ENCODE results near the gene COMP. TPM values are rescaled to one million over a fixed set of nuclear protein-coding genes. Genes with fewer than 3 reads are reported as not detected.
A peak's percentile ranks its signal among the peaks of the same experiment; 100 is the strongest.

COMP gene
- total and polyA plus RNA-seq, 10 of the 15 experiments (the other 5 are each of a cell fraction or from before 2014, with no cell fraction given): 0.17 TPM; not detected in 9

GRCh38 chr19:18831524-18832305 is 40.6 kb upstream of the COMP start, which contains the start of gene UPF1 (continued):
- TF ChIP-seq, protein P1, sequence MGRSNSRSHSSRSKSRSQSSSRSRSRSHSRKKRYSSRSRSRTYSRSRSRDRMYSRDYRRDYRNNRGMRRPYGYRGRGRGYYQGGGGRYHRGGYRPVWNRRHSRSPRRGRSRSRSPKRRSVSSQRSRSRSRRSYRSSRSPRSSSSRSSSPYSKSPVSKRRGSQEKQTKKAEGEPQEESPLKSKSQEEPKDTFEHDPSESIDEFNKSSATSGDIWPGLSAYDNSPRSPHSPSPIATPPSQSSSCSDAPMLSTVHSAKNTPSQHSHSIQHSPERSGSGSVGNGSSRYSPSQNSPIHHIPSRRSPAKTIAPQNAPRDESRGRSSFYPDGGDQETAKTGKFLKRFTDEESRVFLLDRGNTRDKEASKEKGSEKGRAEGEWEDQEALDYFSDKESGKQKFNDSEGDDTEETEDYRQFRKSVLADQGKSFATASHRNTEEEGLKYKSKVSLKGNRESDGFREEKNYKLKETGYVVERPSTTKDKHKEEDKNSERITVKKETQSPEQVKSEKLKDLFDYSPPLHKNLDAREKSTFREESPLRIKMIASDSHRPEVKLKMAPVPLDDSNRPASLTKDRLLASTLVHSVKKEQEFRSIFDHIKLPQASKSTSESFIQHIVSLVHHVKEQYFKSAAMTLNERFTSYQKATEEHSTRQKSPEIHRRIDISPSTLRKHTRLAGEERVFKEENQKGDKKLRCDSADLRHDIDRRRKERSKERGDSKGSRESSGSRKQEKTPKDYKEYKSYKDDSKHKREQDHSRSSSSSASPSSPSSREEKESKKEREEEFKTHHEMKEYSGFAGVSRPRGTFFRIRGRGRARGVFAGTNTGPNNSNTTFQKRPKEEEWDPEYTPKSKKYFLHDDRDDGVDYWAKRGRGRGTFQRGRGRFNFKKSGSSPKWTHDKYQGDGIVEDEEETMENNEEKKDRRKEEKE (IDR thresholded peaks at IDR 0.05): 0 out of 2 replicates have a peak, but pooled peaks have one; percentile 12
- TF ChIP-seq SIN3A (IDR thresholded peaks at IDR 0.05; ENCODE audit: low read depth, low read length): peak; percentile 84
- 0 out of 2 replicates have a peak, but pooled peaks have one; percentile 14 for TF ChIP-seq MYB (IDR thresholded peaks at IDR 0.05; ENCODE audit: borderline replicate concordance, low read depth, low read length)
- TF ChIP-seq ETV6 (conservative IDR thresholded peaks at IDR 0.05 in 1 of 2, IDR thresholded peaks at IDR 0.05 in 1 of 2; ENCODE audit: borderline replicate concordance in 1 of 2, low read depth in 1 of 2): no peak
- peak; percentile 100 for TF ChIP-seq LARP7 (IDR thresholded peaks at IDR 0.05)
- peak; percentile 92 for TF ChIP-seq DPF2 (IDR thresholded peaks at IDR 0.05)
- TF ChIP-seq MEF2B (IDR thresholded peaks at IDR 0.05; ENCODE audit: partially characterized antibody, poor library complexity, severe bottlenecking): peak; percentile 13
- peak; percentile 93 for TF ChIP-seq POLR2A (IDR thresholded peaks at IDR 0.05; ENCODE audit: low read depth, low read length)

All from GM12878 (cell line).